Right lobe of liver (tissue), 6 donors: ENCODE results near the gene LRRC46. TPM values are rescaled to one million over a fixed set of nuclear protein-coding genes. Genes with fewer than 3 reads are reported as not detected.

ENCODE experiments used
- ATAC-seq, 4 donors: fragments of 200-7000 bp; cut with Tn5 transposase; one replicate each; pipeline ENCODE4 v1.9.1; 2020; ENCODE audit warnings: mild to moderate bottlenecking in 4 of 4, moderate library complexity in 4 of 4
- DNase-seq, 3 donors: peaks; one replicate each; pipeline ENCODE4 v3.0.0-alpha.2; 2020
- H3K27ac ChIP-seq, 3 donors: fragments of 200-600 bp; one replicate each; pipeline ENCODE4 v1.8.0; 2022
- H3K27me3 ChIP-seq, 2 donors: fragments of 200-600 bp; one replicate each; pipeline ENCODE4 v1.8.0; 2022
- H3K36me3 ChIP-seq, 4 donors: fragments of 200-600 bp; sonication (generic) in 1 of 4; one replicate each; pipeline versions ENCODE4 v1.5.1 to v1.8.0; 2017 to 2022; ENCODE audit warnings: control low read depth in 1 of 4
- H3K4me1 ChIP-seq, 4 donors: fragments of 200-600 bp; sonication (generic) in 1 of 4; one replicate each; pipeline versions ENCODE4 v1.5.1 to v1.8.0; 2017 to 2022; ENCODE audit warnings: control low read depth in 1 of 4
- H3K4me3 ChIP-seq, 3 donors: fragments of 200-600 bp; one replicate each; pipeline ENCODE4 v1.8.0; 2022
- H3K9me3 ChIP-seq, 4 donors: fragments of 200-600 bp; sonication (generic) in 1 of 4; one replicate each; pipeline versions ENCODE4 v1.5.1 to v1.8.0; 2017 to 2022; ENCODE audit warnings: control low read depth in 1 of 4
- POLR2A ChIP-seq: fragments of 450-650 bp; IDR thresholded peaks from one replicate; pipeline ENCODE4 v1.6.1; 2017; ENCODE audit warnings: antibody characterized with exemption, mild to moderate bottlenecking
- WGBS: methylation state at CpG from one replicate; pipeline ENCODE4 v1.1.6; 2018; ENCODE audit warnings: low coverage, low lambda C conversion rate; ENCODE audit not compliant: insufficient coverage; ENCODE audit errors: missing lambda C conversion rate; 5-methylcytosine and 5-hydroxymethylcytosine counted together
- intact Hi-C, 2 donors: fragments of 100-400 bp; cut with DNase I; formaldehyde crosslinking; loops; one replicate each; pipeline versions ENCODE4 v1.11.2 to v1.14.1; 2022
- total RNA-seq, 6 experiments: library from RNA; depleted of rRNA in 2 of 6; stranded (reverse); fragments of >200 nt in 2 of 6; fragmentation: NEBNext Ultra II Directional in 3 of 6; extraction: Animal tissue kit (Norgen Biotek cat#: 25700) in 3 of 6; gene quantifications; one replicate each; pipeline versions ENCODE4 v1.1.0 to v1.2.4, GENCODE V29; 2016 to 2023
- TF ChIP-seq, protein P1 (sequence below), 4 donors: fragments of 200-600 bp in 3 of 4; fragments of 450-650 bp in 1 of 4; IDR thresholded peaks; one replicate each; pipeline versions ENCODE4 v1.5.1 to v1.8.0; 2016 to 2022; ENCODE audit warnings: antibody characterized with exemption in 4 of 4, mild to moderate bottlenecking in 2 of 4
- donor health status: DM: no; HTN: yes; CAD: no.
- donor health status: DM: no; HTN: no; CAD: no.
- donor health status: DM: no; HTN: no; CAD: no.
- donor health status: DM: no; HTN: yes; CAD: no.
- donor health status: DM: no; HTN: yes; CAD: no.

The LRRC46 gene
- total RNA-seq, 6 experiments from 2014 or later = 0.12 to 0.44 (median 0.35) TPM

DNA sequence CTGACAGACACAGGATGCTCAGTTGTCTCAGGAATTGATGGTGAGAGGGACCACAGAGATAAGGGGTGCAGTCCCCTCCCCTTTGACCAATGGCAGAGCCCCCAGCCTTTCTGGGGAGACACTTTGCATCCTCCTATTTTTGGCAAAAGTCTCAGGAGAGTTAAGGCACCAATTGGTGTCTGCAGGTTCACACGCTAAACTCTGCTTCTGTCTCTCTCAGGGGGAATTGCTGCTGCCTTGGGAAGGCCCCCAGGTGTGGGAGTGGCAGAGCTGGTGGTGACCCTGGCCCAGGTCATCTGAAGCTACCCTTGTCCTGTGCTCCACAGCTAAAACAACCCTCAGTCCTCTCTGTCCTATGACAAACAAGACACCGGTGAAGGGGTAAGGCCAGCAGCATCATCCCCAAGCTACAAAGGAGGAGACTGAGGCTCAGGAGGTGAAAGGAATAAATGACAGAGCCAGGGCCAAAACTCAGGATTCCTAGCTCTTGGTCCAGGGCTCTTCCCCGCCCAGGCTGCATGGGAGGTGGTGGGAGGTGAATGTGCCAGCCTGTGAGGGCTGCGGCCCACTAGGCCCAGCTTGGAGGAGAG is 30.2 kb upstream of the LRRC46 start:
- no peak for TF ChIP-seq POLR2A
- TF ChIP-seq, protein P1, sequence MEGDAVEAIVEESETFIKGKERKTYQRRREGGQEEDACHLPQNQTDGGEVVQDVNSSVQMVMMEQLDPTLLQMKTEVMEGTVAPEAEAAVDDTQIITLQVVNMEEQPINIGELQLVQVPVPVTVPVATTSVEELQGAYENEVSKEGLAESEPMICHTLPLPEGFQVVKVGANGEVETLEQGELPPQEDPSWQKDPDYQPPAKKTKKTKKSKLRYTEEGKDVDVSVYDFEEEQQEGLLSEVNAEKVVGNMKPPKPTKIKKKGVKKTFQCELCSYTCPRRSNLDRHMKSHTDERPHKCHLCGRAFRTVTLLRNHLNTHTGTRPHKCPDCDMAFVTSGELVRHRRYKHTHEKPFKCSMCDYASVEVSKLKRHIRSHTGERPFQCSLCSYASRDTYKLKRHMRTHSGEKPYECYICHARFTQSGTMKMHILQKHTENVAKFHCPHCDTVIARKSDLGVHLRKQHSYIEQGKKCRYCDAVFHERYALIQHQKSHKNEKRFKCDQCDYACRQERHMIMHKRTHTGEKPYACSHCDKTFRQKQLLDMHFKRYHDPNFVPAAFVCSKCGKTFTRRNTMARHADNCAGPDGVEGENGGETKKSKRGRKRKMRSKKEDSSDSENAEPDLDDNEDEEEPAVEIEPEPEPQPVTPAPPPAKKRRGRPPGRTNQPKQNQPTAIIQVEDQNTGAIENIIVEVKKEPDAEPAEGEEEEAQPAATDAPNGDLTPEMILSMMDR (IDR thresholded peaks at IDR 0.05) = no peak
- no peak for ATAC-seq
- no peaks in the 10 kb centered on the region for H3K4me1 ChIP-seq
- no peaks in the 10 kb centered on the region for H3K9me3 ChIP-seq
- no peak overlapping the region for H3K27ac ChIP-seq
- no peak for DNase-seq
- intact Hi-C loops = loop anchor here in 1 of 2 donors (10.0 kb wide), 1 partner anchor 96 kb away; no protein-coding TSS in a partner anchor
- H3K36me3 ChIP-seq = no peaks in the 10 kb centered on the region
- H3K4me3 ChIP-seq = no peak overlapping the region
- WGBS = 70% methylated on average over 2 of the region's 4 CpGs
- H3K27me3 ChIP-seq = no peaks in the 10 kb centered on the region

DNA sequence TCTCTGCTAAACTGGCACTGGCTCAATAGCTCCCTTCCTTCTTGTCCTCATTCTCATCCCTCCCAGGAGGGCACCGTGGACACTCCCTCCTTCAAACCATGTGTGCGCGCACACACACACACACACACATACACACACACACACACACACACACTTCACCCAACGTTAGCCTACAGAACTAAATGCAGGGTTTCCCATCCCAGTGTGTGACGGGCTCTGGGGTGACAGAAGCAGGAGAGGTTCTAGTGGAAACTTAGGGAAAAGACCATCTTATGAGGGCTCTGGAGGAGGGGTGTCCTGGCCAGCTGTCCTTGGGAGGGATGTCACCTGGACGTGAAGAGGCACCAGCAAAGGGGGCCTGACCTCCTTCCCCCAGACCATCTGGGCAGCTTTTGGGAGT is 29.6 kb upstream of the LRRC46 start:
- intact Hi-C loops = loop anchor here in 1 of 2 donors (10.0 kb wide), 1 partner anchor 97 kb away; no protein-coding TSS in a partner anchor
- no peak for ATAC-seq
- no peak for TF ChIP-seq POLR2A
- TF ChIP-seq, protein P1 (IDR thresholded peaks at IDR 0.05) = no peak

DNA sequence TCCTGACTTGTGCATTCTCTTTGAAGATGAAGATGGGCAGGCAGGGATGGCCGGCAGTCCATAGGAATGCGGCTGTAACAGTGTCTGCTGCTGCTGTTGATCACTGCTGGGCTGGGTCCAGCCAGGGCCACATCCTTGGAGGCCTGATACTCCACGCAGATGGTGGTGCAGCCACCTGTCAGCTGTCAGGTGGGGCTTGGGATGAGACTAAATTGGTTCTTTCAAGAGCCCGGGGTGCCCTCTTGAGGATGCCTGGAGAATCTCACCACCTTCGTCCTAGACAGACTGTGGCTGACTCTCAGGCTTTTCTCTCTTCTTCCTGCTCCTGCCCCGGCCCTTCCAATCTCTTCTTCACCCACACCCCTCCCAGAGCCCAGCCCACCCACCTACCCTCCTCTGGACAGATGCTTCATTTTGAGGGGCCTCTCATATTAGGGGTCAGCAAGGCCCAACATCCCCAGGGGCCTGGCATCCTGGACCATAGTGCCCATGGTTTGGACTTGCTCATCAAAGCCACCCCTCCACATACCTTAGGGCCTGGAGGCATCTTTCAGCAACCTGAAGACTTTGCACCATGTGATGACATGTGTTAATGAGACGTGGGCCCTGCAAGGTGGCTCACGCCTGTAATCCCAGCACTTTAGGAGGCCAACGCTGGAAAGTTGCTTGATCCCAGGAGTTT is 29.0 kb upstream of the LRRC46 start:
- Histone ChIP-seq H3K9me3 (no peaks in the 10 kb centered on the region), H3K4me1 (no peaks in the 10 kb centered on the region), H3K4me3 (no peak overlapping the region), H3K36me3 (no peaks in the 10 kb centered on the region), H3K27ac (no peak overlapping the region), H3K27me3 (no peaks in the 10 kb centered on the region)
- TF ChIP-seq POLR2A = no peak
- TF ChIP-seq, protein P1 (IDR thresholded peaks at IDR 0.05) = peak; percentile 41 to 61 (median 54)
- WGBS = 12% methylated on average over 5 of the region's 9 CpGs
- intact Hi-C loops = loop anchor here in 1 of 2 donors (10.0 kb wide), 1 partner anchor 98 kb away; no protein-coding TSS in a partner anchor
- ATAC-seq = peak; percentile 79 to 89 (median 85)
- DNase-seq = peak in 1 of 3 donors; percentile 50

More for the DNA sequence above, 29.6 kb upstream of the LRRC46 start:
- no peaks in the 10 kb centered on the region for H3K36me3 ChIP-seq
- WGBS = 27% methylated on average over 5 of the region's 6 CpGs
- no peak overlapping the region for H3K4me3 ChIP-seq
- H3K9me3 ChIP-seq = no peaks in the 10 kb centered on the region
- H3K4me1 ChIP-seq = no peaks in the 10 kb centered on the region
- DNase-seq = peak in 1 of 3 donors; percentile 39
- no peaks in the 10 kb centered on the region for H3K27me3 ChIP-seq
- no peak overlapping the region for H3K27ac ChIP-seq

DNA sequence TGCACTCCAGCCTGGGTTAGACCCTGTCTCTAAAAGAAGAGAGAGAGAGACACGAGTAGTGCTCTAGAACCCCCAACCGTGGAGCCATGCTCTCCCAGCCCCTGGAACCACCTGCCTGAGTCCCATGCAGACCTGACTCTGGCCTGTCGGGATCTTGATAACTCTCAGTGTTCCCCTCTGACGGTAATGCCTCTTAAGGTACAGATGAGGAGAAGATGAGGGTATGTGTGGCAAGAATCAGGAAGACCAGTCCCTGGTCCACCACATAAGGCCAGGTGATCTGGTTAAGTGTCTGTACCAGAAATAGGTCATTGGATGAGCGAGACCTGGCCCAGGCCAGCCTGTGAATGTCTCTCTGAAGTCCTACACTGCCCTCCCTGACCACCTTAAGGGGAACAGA is 28.3 kb upstream of the LRRC46 start:
- TF ChIP-seq, protein P1 (IDR thresholded peaks at IDR 0.05) = no peak
- no peak for TF ChIP-seq POLR2A
- peak in 1 of 3 donors; percentile 5 for DNase-seq
- Histone ChIP-seq H3K4me1 (no peaks in the 10 kb centered on the region), H3K27ac (no peak overlapping the region), H3K4me3 (no peak overlapping the region), H3K36me3 (no peaks in the 10 kb centered on the region), H3K9me3 (no peaks in the 10 kb centered on the region), H3K27me3 (no peaks in the 10 kb centered on the region)
- no peak for ATAC-seq
- intact Hi-C loops = loop anchor here in 1 of 2 donors (10.0 kb wide), 1 partner anchor 98 kb away; no protein-coding TSS in a partner anchor
- WGBS = 39% methylated on average over 3 of the region's 5 CpGs
